ENCODE results near the gene NMBR.

- no peak for TF ChIP-seq EZH2 (IDR thresholded peaks at IDR 0.05; ENCODE audit: borderline replicate concordance, insufficient read depth, low read depth, low read length, poor library complexity, severe bottlenecking)
- TF ChIP-seq CTCF (IDR thresholded peaks at IDR 0.05): no peak
These were observed 25.6 kb downstream of the NMBR start for GRCh38 chr6:142121342-142121741.
